ENCODE data around the gene POLR1A. TPM values are rescaled to one million over a fixed set of nuclear protein-coding genes. Genes with fewer than 3 reads are reported as not detected.

POLR1A gene
- total RNA-seq, 1 experiment from 2014 or later, result 29.7 TPM

DNA sequence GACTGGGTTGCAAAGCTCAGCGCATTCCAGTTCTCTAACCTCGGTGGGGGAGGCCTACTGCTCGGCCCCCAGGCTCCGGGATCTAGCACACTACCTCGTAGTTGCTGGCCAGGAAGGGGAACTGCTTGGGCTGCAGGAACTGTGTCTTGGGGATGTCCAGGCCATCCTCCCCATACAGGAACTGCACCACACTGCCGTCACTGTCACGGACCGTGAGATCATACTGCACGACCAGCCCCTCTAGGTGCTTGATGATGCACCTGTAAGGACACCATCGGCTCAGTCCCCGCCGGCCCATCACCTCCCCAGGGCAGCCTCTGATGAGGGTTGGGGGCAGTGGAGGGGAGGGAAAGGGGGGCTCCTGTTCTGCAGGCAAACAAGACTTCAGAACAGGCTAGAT, 61.6 kb downstream of the POLR1A start:
- TF ChIP-seq, protein P1, sequence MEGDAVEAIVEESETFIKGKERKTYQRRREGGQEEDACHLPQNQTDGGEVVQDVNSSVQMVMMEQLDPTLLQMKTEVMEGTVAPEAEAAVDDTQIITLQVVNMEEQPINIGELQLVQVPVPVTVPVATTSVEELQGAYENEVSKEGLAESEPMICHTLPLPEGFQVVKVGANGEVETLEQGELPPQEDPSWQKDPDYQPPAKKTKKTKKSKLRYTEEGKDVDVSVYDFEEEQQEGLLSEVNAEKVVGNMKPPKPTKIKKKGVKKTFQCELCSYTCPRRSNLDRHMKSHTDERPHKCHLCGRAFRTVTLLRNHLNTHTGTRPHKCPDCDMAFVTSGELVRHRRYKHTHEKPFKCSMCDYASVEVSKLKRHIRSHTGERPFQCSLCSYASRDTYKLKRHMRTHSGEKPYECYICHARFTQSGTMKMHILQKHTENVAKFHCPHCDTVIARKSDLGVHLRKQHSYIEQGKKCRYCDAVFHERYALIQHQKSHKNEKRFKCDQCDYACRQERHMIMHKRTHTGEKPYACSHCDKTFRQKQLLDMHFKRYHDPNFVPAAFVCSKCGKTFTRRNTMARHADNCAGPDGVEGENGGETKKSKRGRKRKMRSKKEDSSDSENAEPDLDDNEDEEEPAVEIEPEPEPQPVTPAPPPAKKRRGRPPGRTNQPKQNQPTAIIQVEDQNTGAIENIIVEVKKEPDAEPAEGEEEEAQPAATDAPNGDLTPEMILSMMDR (conservative IDR thresholded peaks at IDR 0.05), result no peak
- TF ChIP-seq EZH2 (IDR thresholded peaks at IDR 0.05; ENCODE audit: low read depth), result no peak
- Histone ChIP-seq H3K79me2 (ENCODE audit: low read depth) (no peaks in the 10 kb centered on the region), H3K4me3 (no peak overlapping the region), H3K9me2 (ENCODE audit: insufficient read depth) (no peaks in the 10 kb centered on the region), H3K27ac (no peak overlapping the region), H4K20me1 (ENCODE audit: insufficient read depth) (no peaks in the 10 kb centered on the region), H3K36me3 (ENCODE audit: low read depth) (peaks cover 14% of the 10 kb centered on the region; the same call in 1 of the 2 replicates), H3K9me3 (ENCODE audit: insufficient read depth, low read depth) (no peaks in the 10 kb centered on the region), H3K4me1 (replicated peaks; ENCODE audit: insufficient read depth) (no peaks in the 10 kb centered on the region), H3K4me2 (no peak overlapping the region), H2AFZ (no peak overlapping the region), H3F3A (ENCODE audit: insufficient read depth, low read depth) (no peaks in the 10 kb centered on the region), H3K27me3 (ENCODE audit: insufficient read depth, low read depth) (no peaks in the 10 kb centered on the region)
- intact Hi-C loops (cut with micrococcal nuclease; ENCODE audit: unreplicated experiment), result no loop called here
- POLR2A ChIA-PET (ENCODE audit: unreplicated experiment), result interaction anchor here (0.6 kb wide), 1 partner anchor 95 kb away, joined by 3 read pairs; no protein-coding TSS in a partner anchor
- no TSS peak for BruUV-seq (replicated peaks)
- CTCF ChIA-PET, result no interaction called here
- no peak for DNase-seq

DNA sequence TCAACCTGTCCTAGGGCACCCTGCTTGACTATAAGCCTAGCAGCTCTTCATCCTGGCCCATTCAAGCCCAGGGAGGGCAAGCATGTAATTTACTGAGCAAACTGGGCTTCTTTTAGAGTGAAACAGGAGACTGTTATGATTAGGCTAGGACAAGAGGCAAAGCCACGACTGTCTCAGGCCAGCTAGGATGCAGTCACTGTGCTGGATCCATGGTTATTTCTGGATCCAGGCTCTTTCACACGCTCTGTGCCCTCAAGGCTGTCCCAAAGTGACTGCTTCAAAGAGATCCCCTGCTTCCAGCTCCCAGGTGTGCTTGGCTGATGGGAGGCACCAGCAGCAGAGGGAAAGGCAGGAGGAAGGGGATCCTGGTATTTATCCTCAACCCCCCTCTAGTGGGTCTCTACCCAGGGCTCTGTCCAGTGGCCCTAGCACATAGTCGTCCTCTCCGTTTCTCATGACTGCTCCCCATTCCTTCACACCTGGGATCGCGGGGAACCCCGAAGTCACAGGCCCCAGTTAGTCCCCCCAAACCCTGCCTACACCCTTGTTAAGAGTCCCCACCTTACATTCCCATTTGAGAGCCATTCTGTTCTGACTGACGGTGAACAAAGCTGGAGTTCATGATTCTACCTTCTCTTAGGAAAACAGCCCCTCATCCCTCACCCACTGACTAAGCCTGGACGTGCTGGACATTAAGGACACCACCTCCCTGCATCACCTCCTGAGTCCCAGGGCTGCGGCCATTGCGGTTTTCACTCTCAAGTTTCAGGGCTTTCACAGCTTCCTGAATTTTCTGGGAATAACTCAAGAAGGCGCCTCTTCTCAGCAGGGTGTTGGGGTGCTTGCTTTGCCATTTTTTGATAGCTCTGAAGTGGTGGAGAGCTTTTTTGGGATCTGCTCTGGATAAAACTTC, 63.2 kb downstream of the POLR1A start:
- H3K27ac ChIP-seq, result no peak overlapping the region
- H3K4me2 ChIP-seq, result no peak overlapping the region
- no peak for DNase-seq
- no peaks in the 10 kb centered on the region for H3K4me1 ChIP-seq (replicated peaks; ENCODE audit: insufficient read depth)
- no peaks in the 10 kb centered on the region for H4K20me1 ChIP-seq (ENCODE audit: insufficient read depth)
- H3F3A ChIP-seq (ENCODE audit: insufficient read depth, low read depth), result no peaks in the 10 kb centered on the region
- TF ChIP-seq EZH2 (IDR thresholded peaks at IDR 0.05; ENCODE audit: low read depth), result no peak
- TF ChIP-seq, protein P1 (conservative IDR thresholded peaks at IDR 0.05), result no peak
- H3K9me3 ChIP-seq (ENCODE audit: insufficient read depth, low read depth), result no peaks in the 10 kb centered on the region
- CTCF ChIA-PET, result interaction anchor here (0.6 kb wide), 1 partner anchor 412 kb away, joined by 3 read pairs; no protein-coding TSS in a partner anchor
- no peaks in the 10 kb centered on the region for H3K79me2 ChIP-seq (ENCODE audit: low read depth)
- intact Hi-C loops (cut with micrococcal nuclease; ENCODE audit: unreplicated experiment), result no loop called here
- no peaks in the 10 kb centered on the region for H3K9me2 ChIP-seq (ENCODE audit: insufficient read depth)
- no peak overlapping the region for H2AFZ ChIP-seq
- POLR2A ChIA-PET (ENCODE audit: unreplicated experiment), result no interaction called here
- H3K4me3 ChIP-seq, result no peak overlapping the region
- H3K36me3 ChIP-seq (ENCODE audit: low read depth), result peaks cover 8% of the 10 kb centered on the region; the same call in 1 of the 2 replicates
- H3K27me3 ChIP-seq (ENCODE audit: insufficient read depth, low read depth), result no peaks in the 10 kb centered on the region
- BruUV-seq (replicated peaks), result no TSS peak

DNA sequence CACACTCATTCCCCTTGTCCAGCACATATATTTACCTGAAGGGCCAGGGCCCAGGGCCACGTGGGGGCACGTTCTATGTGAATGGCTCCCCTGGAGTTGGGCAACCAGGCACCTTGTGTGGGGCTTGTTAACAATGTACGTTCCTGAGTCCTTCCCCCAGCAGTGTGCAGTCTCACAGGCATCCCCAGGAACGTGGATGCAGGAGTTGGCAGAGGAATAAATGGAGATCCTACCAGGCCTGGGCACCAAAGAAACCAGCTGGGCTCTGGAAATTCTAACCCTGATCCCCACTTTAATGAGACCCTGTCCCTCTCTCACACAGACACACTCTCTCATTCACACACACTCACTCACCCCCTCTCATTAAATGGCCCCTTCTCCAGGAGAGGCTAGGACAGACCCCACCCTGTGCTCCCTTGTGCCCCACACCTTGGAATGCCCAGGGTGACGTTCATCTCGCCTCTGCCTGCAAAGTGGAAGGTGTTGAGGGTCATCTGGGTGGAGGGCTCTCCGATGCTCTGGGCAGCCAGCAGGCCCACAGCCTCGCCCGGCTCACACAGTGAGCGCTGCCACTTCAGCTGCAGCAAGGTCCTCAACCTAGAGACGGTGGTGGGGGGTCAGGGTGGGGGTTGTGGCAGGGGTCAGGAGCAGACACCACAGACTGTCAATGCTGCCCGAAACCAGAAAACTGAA, 65.6 kb downstream of the POLR1A start:
- TF ChIP-seq EZH2 (IDR thresholded peaks at IDR 0.05; ENCODE audit: low read depth), result no peak
- POLR2A ChIA-PET (ENCODE audit: unreplicated experiment), result interaction anchor here (0.7 kb wide), 1 partner anchor 18 kb away, joined by 3 read pairs; no protein-coding TSS in a partner anchor
- H3K36me3 ChIP-seq (ENCODE audit: low read depth), result peaks cover 4% of the 10 kb centered on the region; the same call in 1 of the 2 replicates

More for the DNA sequence above, 65.6 kb downstream of the POLR1A start:
- H3K4me2 ChIP-seq, result no peak overlapping the region
- no peak overlapping the region for H3K27ac ChIP-seq
- CTCF ChIA-PET, result no interaction called here
- BruUV-seq (replicated peaks), result no TSS peak
- H3K9me2 ChIP-seq (ENCODE audit: insufficient read depth), result no peaks in the 10 kb centered on the region
- intact Hi-C loops (cut with micrococcal nuclease; ENCODE audit: unreplicated experiment), result no loop called here
- no peak for DNase-seq
- no peaks in the 10 kb centered on the region for H3K27me3 ChIP-seq (ENCODE audit: insufficient read depth, low read depth)
- H3K79me2 ChIP-seq (ENCODE audit: low read depth), result no peaks in the 10 kb centered on the region
- H3K4me3 ChIP-seq, result no peak overlapping the region
- no peaks in the 10 kb centered on the region for H3K4me1 ChIP-seq (replicated peaks; ENCODE audit: insufficient read depth)
- H3K9me3 ChIP-seq (ENCODE audit: insufficient read depth, low read depth), result no peaks in the 10 kb centered on the region
- H2AFZ ChIP-seq, result no peak overlapping the region
- H3F3A ChIP-seq (ENCODE audit: insufficient read depth, low read depth), result no peaks in the 10 kb centered on the region
- no peaks in the 10 kb centered on the region for H4K20me1 ChIP-seq (ENCODE audit: insufficient read depth)

Data from PC-9 (cell line).